Germinal center (tissue), 1 donor: Measurements from ENCODE around the gene OPCML.

Source experiments
- DNase-seq: peaks from one replicate; pipeline ENCODE4 v3.0.0; 2012; ENCODE audit warnings: mixed read lengths, low spot score

OPCML gene

DNA sequence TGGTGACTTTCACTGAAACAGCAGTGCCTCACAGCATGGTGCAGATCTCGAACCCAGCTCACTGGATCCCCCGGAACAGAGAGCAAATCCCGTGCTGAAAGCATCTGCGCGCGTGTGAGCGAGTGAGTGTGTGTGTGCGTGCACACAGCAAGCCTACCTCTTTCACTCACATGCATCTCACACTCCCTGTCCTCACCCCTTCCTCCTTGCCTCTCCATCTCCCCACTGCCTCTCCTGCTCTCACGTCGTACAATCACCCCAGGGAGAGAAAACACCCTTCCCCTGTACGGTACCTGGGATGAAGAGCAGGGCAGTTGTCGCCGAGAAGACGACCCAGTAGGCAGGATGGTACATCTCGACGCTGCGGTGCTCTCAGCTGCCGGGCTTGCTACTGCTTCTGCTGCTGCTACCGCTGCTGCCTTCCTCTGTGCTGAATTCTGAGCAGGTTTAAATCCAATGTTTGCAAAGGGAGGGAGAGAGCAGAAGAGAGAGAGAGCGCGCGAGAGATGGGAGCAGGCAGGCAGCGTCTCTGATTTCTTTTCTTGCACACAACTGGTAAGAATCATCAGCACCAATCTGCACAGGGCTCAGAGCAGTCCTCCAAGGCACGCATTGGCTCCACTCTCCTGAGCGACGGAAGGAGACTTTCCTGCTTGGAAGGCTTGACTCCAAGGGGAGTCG, at the start of gene OPCML:
Gene OPCML, minus strand, starts transcription at position 531 of the 681 bp plus-strand sequence.
- no peak for DNase-seq

DNA sequence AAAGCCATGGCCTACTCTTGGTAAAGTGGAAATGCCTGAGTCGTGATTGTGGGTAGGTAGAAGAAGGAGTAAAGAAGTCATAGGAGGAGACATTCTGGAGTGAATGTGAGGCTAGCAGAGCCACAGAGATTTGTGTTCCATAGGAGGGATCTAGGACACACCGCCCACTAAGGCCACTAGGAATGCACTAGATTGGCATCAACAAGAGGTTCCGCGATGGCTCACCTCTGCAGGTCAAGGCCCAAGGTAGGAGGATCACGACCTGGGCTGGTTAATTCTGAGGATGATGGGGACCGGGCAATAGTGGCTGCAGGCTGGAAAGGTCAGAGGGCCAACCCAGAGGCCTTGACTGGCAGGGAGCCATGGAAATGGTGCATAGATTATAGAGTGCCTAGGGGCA, 48.8 kb upstream of the OPCML start:
- DNase-seq: no peak

GRCh38 chr11:133579165-133580031, 47.1 kb upstream of the OPCML start:
- no peak for DNase-seq

- no peak for DNase-seq
These were observed 45.1 kb upstream of the OPCML start for GRCh38 chr11:133577403-133577802.

GRCh38 chr11:133576351-133576750, 44.0 kb upstream of the OPCML start:
- no peak for DNase-seq

GRCh38 chr11:133573081-133573480, 40.8 kb upstream of the OPCML start:
- DNase-seq: no peak

DNA sequence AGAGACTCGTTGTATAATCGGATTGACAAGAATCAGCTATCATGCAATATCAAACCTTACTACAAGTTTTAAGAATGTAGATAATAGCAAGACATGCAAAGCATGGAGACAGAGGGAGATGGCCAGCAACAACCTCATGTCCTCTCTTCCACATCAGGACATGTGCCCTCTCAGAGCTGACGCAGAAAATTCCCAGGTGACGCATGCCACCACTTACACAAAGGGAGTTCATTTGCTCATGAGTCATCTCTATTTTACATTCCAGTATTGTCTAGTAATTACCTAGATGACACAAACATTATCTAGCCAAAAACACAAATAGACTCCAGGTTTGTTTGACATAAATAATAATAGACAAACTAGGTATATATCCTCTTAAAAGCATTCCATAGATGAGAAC, 38.1 kb upstream of the OPCML start:
- DNase-seq: no peak

- no peak for DNase-seq
These were observed 31.3 kb upstream of the OPCML start for GRCh38 chr11:133563505-133564025.

DNA sequence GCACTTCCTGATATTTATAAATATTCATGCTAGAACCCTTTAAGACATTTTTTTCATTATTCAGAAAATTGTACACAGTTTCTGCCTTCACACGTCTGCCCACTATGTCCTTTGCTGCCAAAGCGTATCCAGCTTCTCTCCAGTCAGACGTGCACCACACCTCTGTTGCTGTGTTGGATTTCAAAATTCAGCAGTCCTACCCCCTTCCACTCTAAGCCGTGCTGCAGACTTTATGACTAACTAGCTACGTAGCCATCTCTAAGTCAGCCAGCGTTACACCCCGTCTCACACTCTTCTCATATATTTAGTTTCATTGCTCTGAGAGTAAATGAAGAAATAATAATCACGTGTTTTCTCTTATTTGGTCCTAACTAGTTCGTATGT, 28.2 kb upstream of the OPCML start:
- no peak for DNase-seq

DNA sequence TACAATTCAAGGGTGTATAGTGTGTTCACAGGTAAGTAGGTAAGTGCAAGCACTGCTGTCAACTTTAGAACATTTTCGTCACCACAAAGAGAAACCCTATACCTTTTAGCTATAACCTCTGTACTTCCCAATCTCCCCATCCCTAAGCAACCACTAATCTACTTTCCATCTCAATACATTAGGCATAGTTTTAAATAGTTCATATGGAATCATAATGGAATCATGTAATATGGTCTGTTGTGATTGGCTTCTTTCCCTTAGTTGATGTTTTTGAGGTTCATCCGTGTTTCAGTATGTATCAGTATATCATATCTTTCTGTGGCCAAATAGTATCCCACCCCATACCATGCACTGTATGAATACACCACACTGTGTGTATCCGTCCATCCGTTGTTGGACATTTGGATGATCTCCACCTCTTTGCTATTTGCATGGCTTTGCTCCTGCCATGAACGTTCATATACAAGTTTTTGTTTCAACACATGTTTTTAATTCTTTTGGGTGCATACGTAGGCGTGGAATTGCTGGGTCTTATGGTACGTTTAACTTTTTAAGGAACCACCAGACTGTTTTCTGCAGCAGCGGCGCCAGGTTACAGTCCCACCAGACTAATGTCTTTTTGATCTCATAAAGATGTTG, 27.7 kb upstream of the OPCML start:
- no peak for DNase-seq

- no peak for DNase-seq
These were observed 27.1 kb upstream of the OPCML start for GRCh38 chr11:133559382-133559781.

DNA sequence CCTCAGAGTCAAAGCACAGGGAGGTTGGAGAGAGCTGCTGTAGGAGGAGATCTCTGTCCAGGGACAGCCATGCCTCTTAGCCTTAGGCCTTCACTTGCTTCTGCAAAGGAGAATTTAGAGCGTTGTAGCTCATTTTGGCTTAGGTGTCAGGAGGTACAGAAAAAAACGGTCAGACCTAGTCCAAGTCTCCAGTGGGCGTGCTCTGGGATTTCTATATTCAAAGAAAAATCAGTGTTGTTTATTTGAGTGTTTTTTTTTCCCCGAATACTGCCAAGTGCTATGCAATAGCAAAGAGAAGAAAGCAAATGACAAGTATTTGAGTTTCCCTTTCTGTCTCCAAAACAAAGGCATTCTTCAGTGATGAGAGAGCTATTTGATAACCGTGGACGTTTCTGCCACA, 22.7 kb upstream of the OPCML start:
- no peak for DNase-seq

DNA sequence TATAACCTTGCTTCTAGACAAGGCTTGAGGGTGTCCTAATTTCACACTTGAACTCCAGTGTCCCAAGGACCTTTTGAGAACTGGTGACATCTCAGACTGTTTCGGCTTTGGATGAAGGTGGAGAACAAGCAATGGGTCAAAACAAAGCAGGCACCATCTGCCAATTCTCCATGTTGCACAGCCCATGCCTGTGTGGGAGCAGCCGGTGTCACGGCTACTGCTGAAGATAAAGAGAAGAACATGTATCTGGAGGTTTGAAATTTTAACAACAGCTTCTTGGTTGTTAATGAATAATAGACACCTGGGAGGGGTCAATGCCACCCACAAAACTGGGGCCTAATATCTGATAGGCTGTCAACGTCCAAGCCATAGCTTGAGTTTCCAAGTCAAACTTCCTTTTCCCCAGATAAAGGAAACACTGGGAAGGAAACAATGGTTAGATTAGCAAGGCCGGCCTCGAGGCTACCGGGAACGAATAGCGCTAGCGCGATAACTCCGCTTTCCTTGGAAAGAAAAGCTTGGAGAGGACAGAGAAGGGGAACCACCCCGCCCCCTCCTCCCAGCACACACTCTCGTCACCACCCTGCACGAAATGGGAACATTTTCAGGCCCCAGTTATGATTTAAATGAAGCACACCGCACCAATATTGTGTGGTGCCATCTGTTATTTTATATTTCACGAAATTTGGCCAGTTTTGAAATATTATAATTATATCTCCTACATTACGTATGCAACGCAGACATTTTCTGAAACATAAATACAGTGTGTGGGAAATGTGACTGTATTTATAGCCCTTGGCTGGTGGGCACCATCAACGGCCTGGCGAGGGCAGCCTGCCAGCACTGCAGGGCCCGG, 21.8 kb upstream of the OPCML start:
- no peak for DNase-seq

- DNase-seq: no peak
These were observed 20.6 kb upstream of the OPCML start for GRCh38 chr11:133552938-133553337.

DNA sequence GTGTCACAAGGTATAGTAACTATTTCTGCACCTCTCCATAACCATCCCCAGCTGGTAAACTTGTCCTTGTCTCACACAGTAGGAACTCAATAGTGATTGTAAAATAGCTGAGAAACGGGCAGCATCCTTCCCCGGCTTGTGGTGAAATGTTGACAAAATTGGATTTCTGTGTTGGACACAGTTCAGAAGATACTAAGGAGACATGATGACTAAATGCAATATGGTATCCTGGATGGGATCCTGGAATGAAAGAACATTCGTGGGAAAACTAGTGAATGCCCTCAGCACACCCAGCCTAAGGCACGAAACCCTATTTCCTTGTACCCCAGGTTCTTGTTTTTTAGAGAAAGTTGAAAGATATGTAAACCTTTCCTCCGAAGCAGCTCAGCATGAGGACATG, 18.8 kb upstream of the OPCML start:
- DNase-seq: no peak

- no peak for DNase-seq
These were observed 17.5 kb upstream of the OPCML start for GRCh38 chr11:133549826-133550225.

- no peak for DNase-seq
These were observed 16.3 kb upstream of the OPCML start for GRCh38 chr11:133548641-133549040.

GRCh38 chr11:133547808-133548494, 15.7 kb upstream of the OPCML start:
- DNase-seq: no peak

DNA sequence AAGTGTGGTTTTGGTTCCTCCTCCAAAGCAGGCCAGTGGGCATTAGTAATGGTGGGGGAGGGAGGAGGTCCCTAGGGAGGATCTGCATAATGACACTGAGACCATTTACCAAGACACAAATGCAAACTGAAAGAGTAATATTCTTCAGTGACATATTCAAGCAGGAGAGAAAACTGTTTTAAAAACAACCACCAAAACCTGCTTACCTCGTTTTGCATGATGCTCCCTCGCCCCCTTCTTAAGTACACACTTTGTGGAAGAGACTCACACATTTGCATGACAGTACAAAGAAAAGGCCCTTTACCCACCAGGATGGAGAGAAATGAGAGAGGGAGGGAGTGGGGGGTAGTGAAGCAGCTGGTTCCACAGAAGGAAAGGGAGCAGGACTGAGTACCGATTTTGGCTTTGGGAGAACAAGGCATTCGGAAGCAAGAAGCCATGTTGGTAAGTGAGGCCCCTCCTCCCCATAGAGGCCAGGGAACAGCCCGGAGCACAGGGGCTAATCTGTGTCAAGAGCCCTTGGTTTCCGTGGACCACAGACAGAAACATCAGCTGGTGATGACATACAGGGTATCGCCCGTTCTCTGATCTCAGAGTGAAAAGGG, 13.0 kb upstream of the OPCML start:
- no peak for DNase-seq

DNA sequence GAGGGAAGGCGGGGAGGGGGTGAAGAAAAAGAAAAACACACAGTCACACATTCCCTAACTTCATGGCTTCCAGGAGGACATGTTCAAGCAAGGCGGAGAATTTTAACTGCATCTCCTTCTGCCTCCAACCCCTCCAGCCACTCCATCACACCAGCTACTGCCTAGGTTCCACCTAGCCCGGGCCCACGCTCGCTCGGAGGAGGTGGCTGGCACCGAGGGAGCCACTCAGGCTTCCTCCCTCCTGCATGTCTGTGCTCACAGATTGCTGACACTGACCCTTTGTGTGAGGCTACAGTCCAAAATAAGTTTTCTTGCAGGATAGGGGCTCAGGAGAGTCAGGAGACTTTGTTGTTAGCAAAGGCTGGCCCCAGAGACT, 9.4 kb upstream of the OPCML start:
- DNase-seq: no peak
